Mononuclear cell (primary cell): ENCODE results near the gene PSMD13. TPM values are rescaled to one million over a fixed set of nuclear protein-coding genes. Genes with fewer than 3 reads are reported as not detected.
"Not testable (repeated sequence)": the region's sequence is repeated elsewhere in the genome, so short reads cannot be mapped to it uniquely, and the experiment has no call there.

Experiments used
- H3K27me3 ChIP-seq: 2 replicates; pipeline ENCODE4 v1.6.0; 2011; ENCODE audit warnings: low read length, control low read depth; ENCODE audit not compliant: insufficient read depth
- H3K4me1 ChIP-seq: 2 replicates; pipeline ENCODE4 v1.5.1; 2011; ENCODE audit warnings: mild to moderate bottlenecking, low read length, control low read depth; ENCODE audit not compliant: insufficient read depth
- H3K4me3 ChIP-seq: 2 replicates; pipeline ENCODE4 v1.5.1; 2011; ENCODE audit warnings: mild to moderate bottlenecking, low read length, moderate library complexity
- H3K9me3 ChIP-seq: 2 replicates; pipeline ENCODE4 v1.5.1; 2011; ENCODE audit warnings: low read depth, mild to moderate bottlenecking, control low read depth, low read length
- total RNA-seq: library from RNA; depleted of rRNA; stranded (reverse); fragments of >200 nt; gene quantifications from one replicate; pipeline ENCODE4 v1.2.3, GENCODE V29; 2012

Gene PSMD13
- total RNA-seq, 1 donor, result 62.5 TPM

- no peaks in the 10 kb centered on the region for H3K27me3 ChIP-seq
- H3K4me1 ChIP-seq, result peaks cover 40% of the 10 kb centered on the region
- no peaks in the 10 kb centered on the region for H3K9me3 ChIP-seq
- H3K4me3 ChIP-seq, result peak overlapping the region; percentile 64
Measured at GRCh38 chr11:209275-210121, 27.3 kb upstream of the PSMD13 start.

GRCh38 chr11:210122-210802 is 26.5 kb upstream of the PSMD13 start:
- H3K4me3 ChIP-seq, result no peak overlapping the region
- no peaks in the 10 kb centered on the region for H3K9me3 ChIP-seq
- H3K4me1 ChIP-seq, result peaks cover 37% of the 10 kb centered on the region
- no peaks in the 10 kb centered on the region for H3K27me3 ChIP-seq

- Histone ChIP-seq H3K4me3 (no peak overlapping the region), H3K9me3 (no peaks in the 10 kb centered on the region), H3K27me3 (no peaks in the 10 kb centered on the region), H3K4me1 (peaks cover 31% of the 10 kb centered on the region)
Measured at GRCh38 chr11:210803-211180, 26.0 kb upstream of the PSMD13 start.

- Histone ChIP-seq H3K4me3 (no peak overlapping the region), H3K27me3 (no peaks in the 10 kb centered on the region), H3K9me3 (no peaks in the 10 kb centered on the region), H3K4me1 (peaks cover 26% of the 10 kb centered on the region)
Measured at GRCh38 chr11:211295-211694, 25.5 kb upstream of the PSMD13 start.

- no peaks in the 10 kb centered on the region for H3K9me3 ChIP-seq
- no peak overlapping the region for H3K4me3 ChIP-seq
- peaks cover 22% of the 10 kb centered on the region for H3K4me1 ChIP-seq
- no peaks in the 10 kb centered on the region for H3K27me3 ChIP-seq
Measured at GRCh38 chr11:211741-212140, 25.0 kb upstream of the PSMD13 start.

- Histone ChIP-seq H3K4me1 (peaks cover 20% of the 10 kb centered on the region), H3K4me3 (no peak overlapping the region), H3K27me3 (no peaks in the 10 kb centered on the region), H3K9me3 (no peaks in the 10 kb centered on the region)
Measured at GRCh38 chr11:212150-213100, 24.4 kb upstream of the PSMD13 start.

- H3K4me3 ChIP-seq, result no peak overlapping the region
- no peaks in the 10 kb centered on the region for H3K27me3 ChIP-seq
- H3K4me1 ChIP-seq, result peaks cover 20% of the 10 kb centered on the region
- no peaks in the 10 kb centered on the region for H3K9me3 ChIP-seq
Measured at GRCh38 chr11:213111-213510, 23.7 kb upstream of the PSMD13 start.

GRCh38 chr11:214083-214482 is 22.7 kb upstream of the PSMD13 start:
- Histone ChIP-seq H3K9me3 (no peaks in the 10 kb centered on the region), H3K4me3 (no peak overlapping the region), H3K27me3 (no peaks in the 10 kb centered on the region), H3K4me1 (peaks cover 19% of the 10 kb centered on the region)

GRCh38 chr11:215581-216037 is 21.2 kb upstream of the PSMD13 start:
- no peaks in the 10 kb centered on the region for H3K9me3 ChIP-seq
- peaks cover 3% of the 10 kb centered on the region for H3K4me1 ChIP-seq
- no peak overlapping the region for H3K4me3 ChIP-seq
- H3K27me3 ChIP-seq, result no peaks in the 10 kb centered on the region

GRCh38 chr11:216081-216974 is 20.4 kb upstream of the PSMD13 start:
- H3K9me3 ChIP-seq, result no peaks in the 10 kb centered on the region
- no peaks in the 10 kb centered on the region for H3K4me1 ChIP-seq
- no peaks in the 10 kb centered on the region for H3K27me3 ChIP-seq
- no peak overlapping the region for H3K4me3 ChIP-seq

GRCh38 chr11:217704-218103 is 19.1 kb upstream of the PSMD13 start:
- no peaks in the 10 kb centered on the region for H3K9me3 ChIP-seq
- H3K4me1 ChIP-seq, result no peaks in the 10 kb centered on the region
- H3K27me3 ChIP-seq, result no peaks in the 10 kb centered on the region

GRCh38 chr11:218815-219593 is 17.8 kb upstream of the PSMD13 start:
- no peak overlapping the region for H3K4me3 ChIP-seq
- H3K4me1 ChIP-seq, result no peaks in the 10 kb centered on the region
- H3K27me3 ChIP-seq, result no peaks in the 10 kb centered on the region
- H3K9me3 ChIP-seq, result no peaks in the 10 kb centered on the region

More at GRCh38 chr11:217704-218103, 19.1 kb upstream of the PSMD13 start:
- no peak overlapping the region for H3K4me3 ChIP-seq

- H3K9me3 ChIP-seq, H3K27me3 ChIP-seq, H3K4me3 ChIP-seq, H3K4me1 ChIP-seq: not testable (repeated sequence)
Measured at GRCh38 chr11:220641-221215, 16.0 kb upstream of the PSMD13 start.
